MM.1S (cell line): ENCODE measurements around the gene CD320.
A peak's percentile ranks its signal among the peaks of the same experiment; 100 is the strongest.
"Not testable (repeated sequence)": the region's sequence is repeated elsewhere in the genome, so short reads cannot be mapped to it uniquely, and the experiment has no call there.

Source experiments
- DNase-seq: peaks from one replicate; pipeline ENCODE4 v3.0.0-alpha.2; 2015
- H2AFZ ChIP-seq: fragments of 300-600 bp; sonication (generic); 2 replicates; pipeline ENCODE4 v1.6.0; 2016; ENCODE audit warnings: antibody characterized with exemption, low read length
- H3F3A ChIP-seq: fragments of 300-600 bp; sonication (generic); 2 replicates; pipeline ENCODE4 v1.6.1; 2016; ENCODE audit warnings: mild to moderate bottlenecking, antibody characterized with exemption, low read length, moderate library complexity, mixed read lengths; ENCODE audit not compliant: insufficient read depth
- H3K27ac ChIP-seq: fragments of 300-600 bp; sonication (generic); 2 replicates; pipeline ENCODE4 v1.5.1; 2016; ENCODE audit warnings: mild to moderate bottlenecking, low read length
- H3K27me3 ChIP-seq: fragments of 300-600 bp; sonication (generic); replicated peaks from 2 replicates; pipeline ENCODE4 v1.6.0; 2016; ENCODE audit warnings: low read length; ENCODE audit not compliant: insufficient read depth
- H3K36me3 ChIP-seq: fragments of 300-600 bp; sonication (generic); replicated peaks from 2 replicates; pipeline ENCODE4 v1.6.1; 2016; ENCODE audit warnings: mild to moderate bottlenecking, low read length, mixed read lengths; ENCODE audit not compliant: insufficient read depth
- H3K4me1 ChIP-seq: fragments of 300-600 bp; sonication (generic); 2 replicates; pipeline ENCODE4 v1.6.1; 2016; ENCODE audit warnings: low read length, mixed read lengths
- H3K4me2 ChIP-seq: fragments of 300-600 bp; sonication (generic); 2 replicates; pipeline ENCODE4 v1.6.0; 2016; ENCODE audit warnings: low read depth, low read length
- H3K4me3 ChIP-seq: fragments of 300-600 bp; sonication (generic); 2 replicates; pipeline ENCODE4 v1.5.1; 2016; ENCODE audit warnings: low read length, mixed read lengths
- H3K79me2 ChIP-seq: fragments of 300-600 bp; sonication (generic); 2 replicates; pipeline ENCODE4 v1.6.1; 2016; ENCODE audit warnings: mixed run types, low read length, mixed read lengths
- H3K9ac ChIP-seq: fragments of 300-600 bp; sonication (generic); 2 replicates; pipeline ENCODE4 v1.6.1; 2016; ENCODE audit warnings: low read length, mixed read lengths
- H3K9me2 ChIP-seq: fragments of 300-600 bp; sonication (generic); replicated peaks from 2 replicates; pipeline ENCODE4 v1.6.1; 2016; ENCODE audit warnings: mild to moderate bottlenecking, low read length, mixed read lengths; ENCODE audit not compliant: insufficient read depth
- H3K9me3 ChIP-seq: fragments of 300-600 bp; sonication (generic); replicated peaks from 2 replicates; pipeline ENCODE4 v1.6.1; 2016; ENCODE audit warnings: mild to moderate bottlenecking, low read length, mixed read lengths; ENCODE audit not compliant: insufficient read depth
- H4K20me1 ChIP-seq: fragments of 300-600 bp; sonication (generic); 2 replicates; pipeline ENCODE4 v1.6.1; 2016; ENCODE audit warnings: mild to moderate bottlenecking, low read length, moderate library complexity, mixed read lengths; ENCODE audit not compliant: insufficient read depth
- CTCF ChIP-seq: fragments of 300-600 bp; sonication (generic); IDR thresholded peaks from 2 replicates; pipeline ENCODE4 v1.5.1; 2016; ENCODE audit warnings: antibody characterized with exemption, low read length, mixed read lengths
- EZH2 ChIP-seq: fragments of 300-600 bp; sonication (generic); optimal IDR thresholded peaks from 2 replicates; pipeline ENCODE3; 2017; ENCODE audit warnings: low read depth, mild to moderate bottlenecking, antibody characterized with exemption, low read length, mixed read lengths
- EZH2phosphoT487 ChIP-seq: fragments of 300-600 bp; sonication (generic); IDR thresholded peaks from 2 replicates; pipeline ENCODE4 v1.6.1; 2018; ENCODE audit warnings: antibody characterized with exemption, low read length

Gene CD320

GRCh38 chr19:8342684-8343482 lies 34.7 kb upstream of the CD320 start, which contains the start of gene KANK3:
Gene KANK3, minus strand, starts transcription at chr19:8343262. Its CDS starts 5,434 bp downstream, at chr19:8337828.
- Histone ChIP-seq H3K4me3 (peak within 1 kb of the TSS; percentile 49), H3K79me2 (no peaks in the 10 kb centered on the region), H3K4me2 (peak within 1 kb of the TSS; percentile 75; the same call in 1 of the 2 replicates), H3K9me3 (no peaks in the 10 kb centered on the region), H3F3A (no peaks in the 10 kb centered on the region), H2AFZ (peak within 1 kb of the TSS; percentile 54; the same call in 1 of the 2 replicates), H3K36me3 (no peaks in the 10 kb centered on the region), H3K27ac (no peak within 1 kb of the TSS), H3K9me2 (no peaks in the 10 kb centered on the region), H4K20me1 (no peaks in the 10 kb centered on the region), H3K9ac (no peak within 1 kb of the TSS), H3K27me3 (peaks cover 65% of the 10 kb centered on the region), H3K4me1 (no peaks in the 10 kb centered on the region)
- DNase-seq: peak; percentile 94
- TF ChIP-seq EZH2 (no peak), CTCF (no peak), EZH2phosphoT487 (no peak)

GRCh38 chr19:8342316-8342683 lies 34.1 kb upstream of the CD320 start:
- no peaks in the 10 kb centered on the region for H3F3A ChIP-seq
- no peaks in the 10 kb centered on the region for H3K4me1 ChIP-seq
- TF ChIP-seq EZH2: no peak
- TF ChIP-seq EZH2phosphoT487: no peak
- TF ChIP-seq CTCF: no peak
- no peak overlapping the region for H3K27ac ChIP-seq
- H3K79me2 ChIP-seq: no peaks in the 10 kb centered on the region
- no peak overlapping the region for H3K9ac ChIP-seq
- peaks cover 71% of the 10 kb centered on the region for H3K27me3 ChIP-seq
- no peaks in the 10 kb centered on the region for H3K36me3 ChIP-seq
- no peak overlapping the region for H3K4me3 ChIP-seq
- no peaks in the 10 kb centered on the region for H3K9me3 ChIP-seq
- no peak overlapping the region for H3K4me2 ChIP-seq
- H2AFZ ChIP-seq: no peak overlapping the region
- no peak for DNase-seq
- no peaks in the 10 kb centered on the region for H4K20me1 ChIP-seq
- no peaks in the 10 kb centered on the region for H3K9me2 ChIP-seq

GRCh38 chr19:8341504-8341903 lies 33.3 kb upstream of the CD320 start:
- DNase-seq, H3K79me2 ChIP-seq, H3K36me3 ChIP-seq, H2AFZ ChIP-seq, H3K4me3 ChIP-seq, H3K9me2 ChIP-seq, H3K9me3 ChIP-seq, H4K20me1 ChIP-seq, H3K4me1 ChIP-seq, H3F3A ChIP-seq, H3K9ac ChIP-seq, H3K4me2 ChIP-seq, H3K27ac ChIP-seq: not testable (repeated sequence)
- peaks cover 76% of the 10 kb centered on the region for H3K27me3 ChIP-seq
